Muscle of leg (tissue), 11 donors: ENCODE results near the gene TRIM29. TPM values are rescaled to one million over a fixed set of nuclear protein-coding genes. Genes with fewer than 3 reads are reported as not detected.
"Not testable (repeated sequence)": the region's sequence is repeated elsewhere in the genome, so short reads cannot be mapped to it uniquely, and the experiment has no call there.

Experiments
- DNase-seq: peaks from one replicate; pipeline ENCODE4 v3.0.0; 2013
- H3K27ac ChIP-seq: one replicate; pipeline ENCODE4 v1.5.1; 2013; ENCODE audit warnings: mild to moderate bottlenecking, low read length, control low read depth
- H3K27me3 ChIP-seq: one replicate; pipeline ENCODE4 v1.6.1; 2013; ENCODE audit warnings: low read length; ENCODE audit not compliant: control insufficient read depth, insufficient read depth
- H3K36me3 ChIP-seq: one replicate; pipeline ENCODE4 v1.6.1; 2013; ENCODE audit warnings: low read length; ENCODE audit not compliant: control insufficient read depth, insufficient read depth
- H3K4me1 ChIP-seq: one replicate; pipeline ENCODE4 v1.6.1; 2013; ENCODE audit warnings: low read length; ENCODE audit not compliant: control insufficient read depth, insufficient read depth
- H3K4me3 ChIP-seq: one replicate; pipeline ENCODE4 v1.5.1; 2013; ENCODE audit warnings: low read length, control low read depth
- H3K9me3 ChIP-seq: replicated peaks from 2 replicates; pipeline ENCODE4 v1.6.1; 2013; ENCODE audit warnings: low read depth, low read length; ENCODE audit not compliant: control insufficient read depth
- WGBS: methylation state at CpG from one replicate; pipeline ENCODE4 v1.1.5; 2013; ENCODE audit warnings: missing lambda C conversion rate; ENCODE audit not compliant: insufficient coverage; 5-methylcytosine and 5-hydroxymethylcytosine counted together
- polyA plus RNA-seq, 8 donors: library from polyadenylated mRNA; unstranded; fragments of 120-200 nt; gene quantifications; one replicate each; pipeline versions ENCODE4 v1.2.1 to v1.2.3, GENCODE V29; 2013; ENCODE audit warnings: inconsistent platforms in 1 of 8, low replicate concordance in 1 of 8; ENCODE audit not compliant: insufficient read length in 8 of 8, insufficient read depth in 1 of 8
- total RNA-seq: library from RNA; stranded (reverse); fragments of 120-200 nt; gene quantifications from one replicate; pipeline ENCODE4 v1.2.4, GENCODE V29; 2013

Gene TRIM29
- total and polyA plus RNA-seq, 9 donors, result 0.30 to 44.3 (median 0.52) TPM

GRCh38 chr11:120182372-120182771, 44.5 kb upstream of the TRIM29 start:
- 45% methylated on average over 7 of the region's 7 CpGs for whole genome bisulfite sequencing
- Histone ChIP-seq H3K4me3 (no peak overlapping the region), H3K4me1 (peaks cover 84% of the 10 kb centered on the region), H3K36me3 (no peaks in the 10 kb centered on the region), H3K9me3 (no peaks in the 10 kb centered on the region), H3K27me3 (no peaks in the 10 kb centered on the region), H3K27ac (no peak overlapping the region)
- DNase-seq, result no peak

DNA sequence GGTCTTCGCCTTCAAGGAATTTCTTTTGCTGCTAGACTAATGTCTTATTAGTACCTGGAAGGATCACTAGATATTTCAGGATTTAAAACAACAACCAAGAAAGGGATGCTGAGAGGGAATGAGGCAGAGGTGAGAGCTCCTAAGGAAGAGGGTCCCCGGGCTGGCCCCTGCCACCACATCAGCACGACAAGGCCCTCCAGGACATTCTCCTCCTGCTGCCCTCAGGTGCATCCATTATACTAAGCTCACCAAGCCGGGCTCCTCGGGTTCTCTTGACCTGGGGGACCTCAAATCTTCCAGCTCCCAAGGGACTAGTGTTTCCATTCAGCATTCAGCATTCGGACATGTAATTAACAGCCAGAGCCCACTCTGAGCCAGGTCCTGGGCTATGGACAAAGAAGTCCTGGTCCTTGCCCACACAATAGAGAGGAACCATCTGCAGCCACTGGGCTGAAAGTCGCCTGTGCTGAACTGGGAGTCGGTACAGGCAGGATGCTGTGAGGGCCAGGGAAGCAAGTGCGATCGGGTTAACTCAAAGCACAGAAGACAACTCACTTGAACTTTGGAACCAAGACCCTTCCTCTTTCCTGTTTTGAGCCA, 43.6 kb upstream of the TRIM29 start:
- peaks cover 76% of the 10 kb centered on the region for H3K4me1 ChIP-seq

GRCh38 chr11:120180551-120181232, 42.8 kb upstream of the TRIM29 start:
- no peak overlapping the region for H3K4me3 ChIP-seq
- H3K27ac ChIP-seq, result no peak overlapping the region
- no peaks in the 10 kb centered on the region for H3K27me3 ChIP-seq
- peaks cover 68% of the 10 kb centered on the region for H3K4me1 ChIP-seq
- H3K9me3 ChIP-seq, result no peaks in the 10 kb centered on the region
- peak; percentile 51 for DNase-seq
- no peaks in the 10 kb centered on the region for H3K36me3 ChIP-seq
- 59% methylated on average over 5 of the region's 11 CpGs for WGBS

More for the DNA sequence above, 43.6 kb upstream of the TRIM29 start:
- Histone ChIP-seq H3K9me3 (no peaks in the 10 kb centered on the region), H3K27me3 (no peaks in the 10 kb centered on the region), H3K4me3 (no peak overlapping the region), H3K27ac (no peak overlapping the region), H3K36me3 (no peaks in the 10 kb centered on the region)
- WGBS, result 76% methylated on average over 7 of the region's 10 CpGs
- DNase-seq, result no peak

DNA sequence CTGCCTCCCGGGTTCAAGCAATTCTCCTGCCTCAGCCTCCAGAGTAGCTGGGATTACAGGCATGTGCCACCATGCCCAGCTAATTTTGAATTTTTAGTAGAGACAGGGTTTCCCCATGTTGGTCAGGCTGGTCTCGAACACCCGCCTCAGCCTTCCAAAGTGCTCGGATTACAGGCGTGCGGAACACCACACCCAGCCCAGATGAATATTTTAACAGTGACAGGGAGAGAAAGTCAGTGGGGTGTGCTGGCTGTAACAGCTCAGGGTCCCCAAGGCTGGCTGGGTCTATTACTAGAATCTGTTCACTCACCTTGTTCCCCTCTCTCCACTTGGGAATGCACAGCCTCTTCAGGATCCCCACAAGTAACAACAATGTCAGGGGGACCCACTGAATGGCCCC, 42.1 kb upstream of the TRIM29 start:
- no CpG with 5 or more reads among the region's 6 CpGs for WGBS
- not testable (repeated sequence) for H3K27ac ChIP-seq, DNase-seq, H3K9me3 ChIP-seq, H3K27me3 ChIP-seq, H3K4me3 ChIP-seq, H3K36me3 ChIP-seq
- peaks cover 62% of the 10 kb centered on the region for H3K4me1 ChIP-seq

DNA sequence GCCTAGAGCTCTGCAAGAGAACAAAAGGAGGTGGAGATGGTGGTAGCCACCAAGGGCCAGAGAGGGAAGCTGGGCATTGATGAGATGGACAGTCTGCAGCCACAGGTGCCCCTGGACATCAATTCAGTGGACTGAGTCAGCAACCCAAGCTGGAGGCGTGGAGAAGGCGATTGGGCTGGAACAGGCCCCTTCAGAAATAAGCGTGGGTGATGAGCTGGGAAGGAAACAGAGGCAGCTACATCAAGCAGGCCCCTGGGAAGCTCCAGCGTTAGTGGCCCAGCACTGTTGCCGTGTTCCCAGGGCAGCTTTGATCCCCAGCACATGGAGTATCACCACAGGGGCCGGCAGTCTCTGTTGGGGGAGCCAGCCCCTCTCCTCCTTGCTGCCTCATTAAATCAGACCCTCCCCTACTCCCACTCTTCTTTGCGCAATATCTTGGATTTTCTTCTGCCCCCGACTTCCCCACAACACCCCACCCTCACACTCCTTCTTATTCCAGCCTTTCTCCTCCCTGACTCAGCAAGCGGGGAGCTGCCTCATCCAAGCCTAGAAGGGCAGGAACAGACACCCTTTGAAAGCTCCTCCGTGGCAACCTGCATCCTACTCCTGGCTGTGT, 41.3 kb upstream of the TRIM29 start:
- Histone ChIP-seq H3K36me3 (no peaks in the 10 kb centered on the region), H3K9me3 (no peaks in the 10 kb centered on the region), H3K27me3 (no peaks in the 10 kb centered on the region), H3K4me1 (peaks cover 53% of the 10 kb centered on the region), H3K4me3 (no peak overlapping the region), H3K27ac (peak overlapping the region; percentile 76)
- DNase-seq, result no peak
- WGBS, result 49% methylated on average over 9 of the region's 10 CpGs

- H3K27ac ChIP-seq, result peak overlapping the region; percentile 76
- no peaks in the 10 kb centered on the region for H3K27me3 ChIP-seq
- no peaks in the 10 kb centered on the region for H3K36me3 ChIP-seq
- 26% methylated on average over 4 of the region's 5 CpGs for WGBS
- H3K4me1 ChIP-seq, result peaks cover 50% of the 10 kb centered on the region
- H3K9me3 ChIP-seq, result no peaks in the 10 kb centered on the region
- peak; percentile 84 for DNase-seq
- H3K4me3 ChIP-seq, result no peak overlapping the region
These were observed 40.7 kb upstream of the TRIM29 start for GRCh38 chr11:120178561-120179056.

GRCh38 chr11:120174866-120175265, 37.0 kb upstream of the TRIM29 start:
- H3K27me3 ChIP-seq, result peaks cover 20% of the 10 kb centered on the region
- no peak overlapping the region for H3K4me3 ChIP-seq
- no peaks in the 10 kb centered on the region for H3K36me3 ChIP-seq
- H3K4me1 ChIP-seq, result peaks cover 34% of the 10 kb centered on the region
- DNase-seq, result no peak
- H3K27ac ChIP-seq, result no peak overlapping the region
- no peaks in the 10 kb centered on the region for H3K9me3 ChIP-seq
- WGBS, result 57% methylated on average over 3 of the region's 4 CpGs

GRCh38 chr11:120173807-120174206, 35.9 kb upstream of the TRIM29 start:
- DNase-seq, result peak; percentile 67
- Histone ChIP-seq H3K9me3 (no peaks in the 10 kb centered on the region), H3K4me1 (peaks cover 33% of the 10 kb centered on the region), H3K27me3 (peaks cover 28% of the 10 kb centered on the region), H3K27ac (no peak overlapping the region), H3K4me3 (no peak overlapping the region), H3K36me3 (no peaks in the 10 kb centered on the region)
- WGBS, result 13% methylated on average over 4 of the region's 5 CpGs

- no peak overlapping the region for H3K27ac ChIP-seq
- H3K27me3 ChIP-seq, result peaks cover 35% of the 10 kb centered on the region
- DNase-seq, result peak; percentile 64
- 23% methylated on average over 8 of the region's 11 CpGs for WGBS
- H3K4me3 ChIP-seq, result no peak overlapping the region
- no peaks in the 10 kb centered on the region for H3K9me3 ChIP-seq
- H3K36me3 ChIP-seq, result no peaks in the 10 kb centered on the region
- peaks cover 33% of the 10 kb centered on the region for H3K4me1 ChIP-seq
These were observed 35.2 kb upstream of the TRIM29 start for GRCh38 chr11:120173019-120173705.
